Adrenal gland (tissue), 12 donors: ENCODE results near the gene PRKAR2A. TPM values are rescaled to one million over a fixed set of nuclear protein-coding genes. Genes with fewer than 3 reads are reported as not detected.
A peak's percentile ranks its signal among the peaks of the same experiment; 100 is the strongest.

Experiments used
- DNase-seq, 7 donors: peaks; one replicate each; pipeline ENCODE4 v3.0.0-alpha.2; 2019 to 2020
- H3K27ac ChIP-seq, 5 donors: fragments of 200-600 bp; sonication (generic) in 4 of 5; 1 replicate in 3 of 5; 2 replicates in 2 of 5; pipeline versions ENCODE4 v1.5.1 to v1.8.0; 2016 to 2020; ENCODE audit warnings: mild to moderate bottlenecking in 1 of 5
- H3K27me3 ChIP-seq: fragments of 200-600 bp; 2 replicates; pipeline ENCODE4 v1.8.0; 2021
- H3K36me3 ChIP-seq, 2 donors: fragments of 200-600 bp; replicated peaks in 1 of 2; 1 replicate in 1 of 2; 2 replicates in 1 of 2; pipeline versions ENCODE4 v1.5.1 to v1.8.0; 2018 to 2022
- H3K4me1 ChIP-seq, 2 donors: fragments of 200-600 bp; replicated peaks in 1 of 2; 1 replicate in 1 of 2; 2 replicates in 1 of 2; pipeline versions ENCODE4 v1.5.1 to v1.8.0; 2018 to 2021
- H3K4me3 ChIP-seq, 4 donors: fragments of 200-600 bp; sonication (generic) in 3 of 4; one replicate each; pipeline ENCODE4 v1.5.1; 2016 to 2018
- H3K9me3 ChIP-seq, 3 donors: fragments of 200-600 bp; sonication (generic) in 1 of 3; replicated peaks in 1 of 3; 1 replicate in 2 of 3; 2 replicates in 1 of 3; pipeline versions ENCODE4 v1.5.1 to v1.8.0; 2016 to 2021
- CTCF ChIP-seq, 6 experiments: fragments of 450-650 bp in 4 of 6; fragments of 200-600 bp in 2 of 6; sonication (generic) in 1 of 6; IDR thresholded peaks; 1 replicate in 5 of 6; 2 replicates in 1 of 6; pipeline versions ENCODE4 v1.5.1 to v1.8.0; 2016 to 2021; ENCODE audit warnings: antibody characterized with exemption in 6 of 6, mild to moderate bottlenecking in 2 of 6, moderate library complexity in 1 of 6
- POLR2A ChIP-seq, 2 donors: fragments of 450-650 bp; IDR thresholded peaks; one replicate each; pipeline ENCODE4 v1.6.1; 2017; ENCODE audit warnings: antibody characterized with exemption in 2 of 2, mild to moderate bottlenecking in 2 of 2, moderate library complexity in 1 of 2
- WGBS, 4 donors: extraction: QIAGEN DNeasy Blood & Tissue Kit in 2 of 4; methylation state at CpG; one replicate each; pipeline versions ENCODE4 v1.1.5 to v1.1.7; 2013 to 2017; 5-methylcytosine and 5-hydroxymethylcytosine counted together
- intact Hi-C, 2 donors: fragments of 100-400 bp; cut with DNase I; formaldehyde crosslinking; loops; one replicate each; pipeline versions ENCODE4 v1.14.1 to v1.15.0; 2022 to 2023
- polyA plus RNA-seq, 3 donors: library from polyadenylated mRNA; stranded (reverse); fragments of 200-250 nt in 2 of 3; fragments of 350-450 nt in 1 of 3; fragmentation: Illumina TruSeq in 1 of 3; extraction: RNeasy Lipid Tissue Mini Kit (QIAGEN cat#74804) in 1 of 3; gene quantifications; one replicate each; pipeline ENCODE4 v1.2.3, GENCODE V29; 2013 to 2014
- total RNA-seq, 9 donors: library from RNA; depleted of rRNA in 4 of 9; stranded (reverse); fragments of >200 nt in 4 of 9; fragments of 120-200 nt in 1 of 9; fragmentation: NEBNext Ultra II Directional in 1 of 9; extraction: Animal tissue kit (Norgen Biotek cat#: 25700) in 1 of 9; gene quantifications; one replicate each; pipeline versions ENCODE4 v1.1.0 to v1.2.4, GENCODE V29; 2013 to 2023
- donor health status: healthy with polysubstance abuse.
- donor health status: Bipolar disorder and iron deficiency.
- donor health status: DM: yes; HTN: yes; CAD: no.
- donor health status: DM: no; HTN: no; CAD: no.
- donor health status: DM: no; HTN: no; CAD: no.
- donor health status: DM: yes; HTN: yes; CAD: no.

Gene PRKAR2A
- total and polyA plus RNA-seq, 12 donors: 8.4 to 177 (median 48.7) TPM

- intact Hi-C loops: no loop called here
- peaks cover 0 to 56% of the 10 kb centered on the region in 2 donors for H3K4me1 ChIP-seq
- H3K4me3 ChIP-seq: no peak overlapping the region
- TF ChIP-seq CTCF (IDR thresholded peaks at IDR 0.05): no peak
- no peak for TF ChIP-seq POLR2A (IDR thresholded peaks at IDR 0.05)
- H3K27ac ChIP-seq: no peak overlapping the region
- no peaks in the 10 kb centered on the region for H3K9me3 ChIP-seq
- DNase-seq: no peak
- H3K27me3 ChIP-seq: no peaks in the 10 kb centered on the region
- peaks cover 0 to 35% of the 10 kb centered on the region in 2 donors for H3K36me3 ChIP-seq
- 91 to 95% (median 93%) methylated on average over 8 to 11 of the region's 11 CpGs for WGBS, 4 donors
Observed at GRCh38 chr3:48700731-48701405, 146.8 kb downstream of the PRKAR2A start.

- no peak for DNase-seq
- Histone ChIP-seq H3K27me3 (no peaks in the 10 kb centered on the region), H3K27ac (no peak overlapping the region), H3K36me3 (peaks cover 0 to 51% of the 10 kb centered on the region in 2 donors), H3K4me1 (peaks cover 13 to 68% of the 10 kb centered on the region in 2 donors), H3K9me3 (no peaks in the 10 kb centered on the region), H3K4me3 (no peak overlapping the region)
- intact Hi-C loops: no loop called here
- 93 to 98% (median 96%) methylated on average over 5 to 8 of the region's 8 CpGs for WGBS, 4 donors
- TF ChIP-seq CTCF (IDR thresholded peaks at IDR 0.05): no peak
- no peak for TF ChIP-seq POLR2A (IDR thresholded peaks at IDR 0.05)
Observed at GRCh38 chr3:48698891-48699290, 148.8 kb downstream of the PRKAR2A start.

- Histone ChIP-seq H3K27me3 (no peaks in the 10 kb centered on the region), H3K27ac (no peak overlapping the region), H3K9me3 (no peaks in the 10 kb centered on the region), H3K36me3 (peaks cover 0 to 60% of the 10 kb centered on the region in 2 donors), H3K4me3 (no peak overlapping the region), H3K4me1 (peaks cover 18 to 65% of the 10 kb centered on the region in 2 donors)
- 79 to 92% (median 91%) methylated on average over 3 of the region's 3 CpGs for WGBS, 4 donors
- intact Hi-C loops: no loop called here
- no peak for DNase-seq
- TF ChIP-seq POLR2A (IDR thresholded peaks at IDR 0.05) (no peak), CTCF (IDR thresholded peaks at IDR 0.05) (no peak)
Observed at GRCh38 chr3:48697952-48698351, 149.7 kb downstream of the PRKAR2A start.

- DNase-seq: no peak
- H3K4me1 ChIP-seq: peaks cover 18 to 62% of the 10 kb centered on the region in 2 donors
- H3K4me3 ChIP-seq: no peak overlapping the region
- H3K27me3 ChIP-seq: no peaks in the 10 kb centered on the region
- H3K27ac ChIP-seq: peak overlapping the region in 3 of 5 donors; percentile 5 to 84 (median 59)
- H3K36me3 ChIP-seq: peaks cover 0 to 74% of the 10 kb centered on the region in 2 donors
- H3K9me3 ChIP-seq: no peaks in the 10 kb centered on the region
- TF ChIP-seq CTCF (IDR thresholded peaks at IDR 0.05) (no peak), POLR2A (IDR thresholded peaks at IDR 0.05) (no peak)
- intact Hi-C loops: no loop called here
Observed at GRCh38 chr3:48696601-48697000, 151.1 kb downstream of the PRKAR2A start.

Other genes starting within 250 kb of the PRKAR2A start
- 100 to 1,000 TPM; 229 to 418 (median 302) TPM for gene UQCRC1, start 238.2 kb downstream of the PRKAR2A start, total RNA-seq
- gene UQCRC1, start 238.2 kb downstream of the PRKAR2A start, polyA plus RNA-seq: 100 to 1,000 TPM; 201 to 298 (median 227) TPM
- not detected for gene TMEM89, start 226.1 kb downstream of the PRKAR2A start, total RNA-seq
- not detected for gene TMEM89, start 226.1 kb downstream of the PRKAR2A start, polyA plus RNA-seq
- gene SLC26A6, start 212.4 kb downstream of the PRKAR2A start, total RNA-seq: 10 to 100 TPM in 8 of 9 donors, 1 to 10 TPM in 1; 7.8 to 42.5 (median 17.5) TPM
- gene SLC26A6, start 212.4 kb downstream of the PRKAR2A start, polyA plus RNA-seq: 10 to 100 TPM in 2 of 3 donors, 1 to 10 TPM in 1; 8.3 to 47.2 (median 23.5) TPM
- 1 to 10 TPM in 6 of 9 donors, under 1 TPM in 3; 0.78 to 3.9 (median 1.4) TPM for gene CELSR3, start 185.0 kb downstream of the PRKAR2A start, total RNA-seq
- gene CELSR3, start 185.0 kb downstream of the PRKAR2A start, polyA plus RNA-seq: 10 to 100 TPM in 1 of 3 donors, 1 to 10 TPM in 2; 1.4 to 23.5 (median 4.4) TPM
- gene NCKIPSD, start 162.0 kb downstream of the PRKAR2A start, total RNA-seq: 10 to 100 TPM; 21.5 to 78.7 (median 26.9) TPM
- gene NCKIPSD, start 162.0 kb downstream of the PRKAR2A start, polyA plus RNA-seq: 10 to 100 TPM; 14.0 to 29.9 (median 15.7) TPM
- 100 to 1,000 TPM in 5 of 9 donors, 10 to 100 TPM in 4; 44.9 to 130 (median 103) TPM for gene IP6K2, start 130.7 kb downstream of the PRKAR2A start, total RNA-seq
- gene IP6K2, start 130.7 kb downstream of the PRKAR2A start, polyA plus RNA-seq: 100 to 1,000 TPM in 2 of 3 donors, 10 to 100 TPM in 1; 67.2 to 185 (median 182) TPM
- 10 to 100 TPM; 31.8 to 63.6 (median 50.1) TPM for gene SLC25A20, start 51.0 kb upstream of the PRKAR2A start, total RNA-seq
- 10 to 100 TPM; 15.5 to 70.6 (median 18.1) TPM for gene SLC25A20, start 51.0 kb upstream of the PRKAR2A start, polyA plus RNA-seq
- 100 to 1,000 TPM in 2 of 9 donors, 10 to 100 TPM in 7; 68.5 to 135 (median 86.7) TPM for gene ARIH2, start 71.0 kb upstream of the PRKAR2A start, total RNA-seq
- 10 to 100 TPM; 46.7 to 84.8 (median 70.5) TPM for gene ARIH2, start 71.0 kb upstream of the PRKAR2A start, polyA plus RNA-seq
- gene P4HTM, start 142.4 kb upstream of the PRKAR2A start, total RNA-seq: 100 to 1,000 TPM in 4 of 9 donors, 10 to 100 TPM in 5; 38.8 to 174 (median 99.8) TPM
- 100 to 1,000 TPM in 2 of 3 donors, 10 to 100 TPM in 1; 26.6 to 155 (median 129) TPM for gene P4HTM, start 142.4 kb upstream of the PRKAR2A start, polyA plus RNA-seq
- 100 to 1,000 TPM; 106 to 431 (median 168) TPM for gene WDR6, start 159.5 kb upstream of the PRKAR2A start, total RNA-seq
- gene WDR6, start 159.5 kb upstream of the PRKAR2A start, polyA plus RNA-seq: 100 to 1,000 TPM in 2 of 3 donors, 10 to 100 TPM in 1; 86.0 to 699 (median 442) TPM
- 10 to 100 TPM; 18.4 to 87.9 (median 40.7) TPM for gene DALRD3, start 170.7 kb upstream of the PRKAR2A start, total RNA-seq
- 10 to 100 TPM; 22.8 to 65.2 (median 53.1) TPM for gene DALRD3, start 170.7 kb upstream of the PRKAR2A start, polyA plus RNA-seq
- 100 to 1,000 TPM in 8 of 9 donors, 10 to 100 TPM in 1; 87.2 to 442 (median 171) TPM for gene NDUFAF3, start 174.2 kb upstream of the PRKAR2A start, total RNA-seq
- gene NDUFAF3, start 174.2 kb upstream of the PRKAR2A start, polyA plus RNA-seq: 100 to 1,000 TPM; 102 to 578 (median 269) TPM
- 100 to 1,000 TPM; 113 to 225 (median 129) TPM for gene IMPDH2, start 181.5 kb upstream of the PRKAR2A start, total RNA-seq
- gene IMPDH2, start 181.5 kb upstream of the PRKAR2A start, polyA plus RNA-seq: 100 to 1,000 TPM; 145 to 171 (median 152) TPM
- 100 to 1,000 TPM in 1 of 9 donors, 10 to 100 TPM in 8; 63.0 to 101 (median 82.9) TPM for gene QRICH1, start 246.2 kb upstream of the PRKAR2A start, total RNA-seq
- 10 to 100 TPM; 46.2 to 90.4 (median 69.0) TPM for gene QRICH1, start 246.2 kb upstream of the PRKAR2A start, polyA plus RNA-seq